ENCODE data around the gene TGM2.

The TGM2 gene

GRCh38 chr20:38165089-38165965 is at the start of gene TGM2:
Gene TGM2, minus strand, starts transcription at chr20:38165270. Its CDS starts 72 bp downstream, at chr20:38165198.
- DNase-seq: peak; percentile 33

DNA sequence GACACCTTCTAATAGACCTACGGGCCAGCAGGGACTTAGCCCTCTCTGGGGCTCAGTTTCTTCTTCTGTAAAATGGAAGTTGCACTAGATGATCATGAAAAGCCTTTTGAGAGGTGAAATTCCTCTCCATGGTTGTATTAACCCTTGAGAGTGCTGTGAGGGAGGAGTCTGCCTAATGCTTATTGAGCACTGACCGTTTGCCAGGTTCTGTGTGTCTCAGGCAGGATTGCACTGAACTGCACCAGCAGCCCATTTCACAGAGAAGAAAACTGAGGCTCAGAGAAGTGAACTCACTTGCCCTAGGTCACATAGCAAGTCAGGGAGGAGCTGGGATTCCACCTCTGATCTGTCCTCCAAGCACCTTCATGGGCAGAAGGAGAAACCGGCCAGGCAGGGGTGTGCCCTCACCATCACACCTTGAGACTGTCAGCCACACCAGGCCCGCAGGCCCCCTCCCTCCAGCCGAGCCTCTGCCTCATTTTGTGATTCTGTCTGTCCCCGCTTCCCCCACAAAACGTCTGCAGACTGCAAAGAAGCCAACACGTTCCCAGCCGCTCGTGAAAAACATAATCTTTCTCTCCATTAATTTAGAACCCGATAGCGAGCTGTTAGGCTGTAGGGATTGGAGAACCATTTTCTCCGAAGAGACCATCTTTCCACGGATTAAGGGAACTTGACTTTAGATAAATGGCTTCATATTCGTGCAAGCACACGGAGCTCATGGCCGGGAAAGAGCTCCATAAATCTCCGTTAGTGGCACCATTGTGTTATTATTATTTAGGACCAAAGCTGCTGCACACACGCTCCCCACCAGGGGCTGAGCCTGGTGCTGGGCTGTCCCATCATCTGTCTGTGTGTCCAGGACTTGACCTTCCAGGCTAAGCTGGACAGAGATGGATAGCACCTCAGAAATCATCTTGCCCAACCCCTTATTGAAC is 49.5 kb upstream of the TGM2 start:
- DNase-seq: no peak

DNA sequence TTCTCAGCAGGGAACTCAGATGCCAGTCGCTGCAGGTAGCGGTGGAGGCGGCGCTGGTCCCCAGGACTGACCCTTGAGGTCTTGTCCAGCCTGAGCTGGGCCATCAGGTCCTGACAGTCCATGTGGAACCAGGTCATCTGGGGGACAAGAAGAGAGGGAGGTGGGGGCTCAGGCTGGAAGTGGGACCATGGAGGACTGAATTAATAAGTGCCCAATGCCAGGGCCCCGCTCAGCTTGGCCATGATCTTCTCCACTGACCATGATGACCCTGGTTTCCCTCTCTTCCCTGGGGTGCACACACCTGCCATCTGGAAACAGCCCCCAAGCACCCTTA is 48.5 kb upstream of the TGM2 start:
- DNase-seq: no peak

DNA sequence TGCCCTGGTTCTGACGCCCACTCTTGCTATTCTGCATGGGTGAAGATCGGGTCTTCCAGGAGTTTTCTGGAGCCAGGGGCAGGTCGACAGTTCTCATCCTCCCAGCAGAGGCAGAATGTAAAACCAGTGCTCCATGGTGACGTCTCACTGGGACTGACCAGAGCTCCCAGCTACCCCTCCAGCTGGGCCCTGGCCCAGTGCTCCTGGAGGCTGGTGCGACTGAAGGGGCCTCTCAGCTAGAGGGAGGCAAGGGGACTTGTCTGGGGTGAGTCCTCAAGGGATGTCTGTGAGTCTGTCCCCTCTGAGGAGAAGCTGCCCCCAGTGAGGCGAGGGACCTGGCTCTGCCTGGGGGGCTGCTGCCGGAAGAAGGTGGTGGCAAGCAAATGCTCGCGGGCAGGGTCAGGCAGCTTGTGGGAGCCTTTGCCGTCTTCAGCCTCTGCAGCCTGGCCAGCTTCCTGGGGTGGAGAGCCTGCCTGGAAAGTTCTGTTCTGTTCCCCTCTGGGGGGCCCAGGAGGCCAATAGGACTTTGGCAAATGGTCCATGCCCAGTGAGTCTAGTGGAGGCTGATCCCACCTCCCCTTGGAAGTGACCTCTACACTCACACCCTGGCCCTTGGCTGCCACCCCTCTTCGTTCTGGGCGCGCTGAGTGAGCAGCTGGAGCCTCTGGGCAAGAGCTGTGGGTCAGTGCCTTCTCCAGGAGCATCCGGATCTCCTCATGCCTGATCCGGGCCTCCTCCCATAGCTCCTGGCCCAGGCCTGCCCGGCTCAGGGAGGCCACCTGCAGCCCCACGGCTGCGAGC is 47.9 kb upstream of the TGM2 start:
- DNase-seq: no peak

- DNase-seq: no peak
Observed at GRCh38 chr20:38211200-38212097, 46.4 kb upstream of the TGM2 start.

- DNase-seq: no peak
Observed at GRCh38 chr20:38210741-38211140, 45.7 kb upstream of the TGM2 start.

GRCh38 chr20:38209736-38210405 is 44.8 kb upstream of the TGM2 start:
- DNase-seq: no peak

GRCh38 chr20:38209054-38209675 is 44.1 kb upstream of the TGM2 start:
- DNase-seq: no peak

DNA sequence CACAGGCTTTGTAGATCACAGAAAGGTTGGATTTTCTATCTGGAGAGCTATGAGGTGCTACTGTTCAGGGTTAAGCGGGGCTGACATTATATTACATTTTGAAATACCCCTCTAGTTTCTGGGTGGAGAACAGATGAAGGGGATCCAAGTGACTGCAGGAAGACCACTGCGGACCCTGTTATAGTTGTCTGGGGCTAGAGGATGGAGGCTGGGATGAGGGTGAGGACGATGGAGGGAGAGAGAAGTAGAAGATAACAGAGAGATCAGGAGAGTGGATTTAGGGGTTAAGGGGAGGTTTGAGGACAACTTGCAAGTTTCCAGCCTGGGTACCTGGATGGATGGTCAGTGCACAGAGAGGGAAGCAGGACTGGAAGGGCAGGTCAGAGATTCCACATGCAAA is 43.5 kb upstream of the TGM2 start:
- DNase-seq: no peak

DNA sequence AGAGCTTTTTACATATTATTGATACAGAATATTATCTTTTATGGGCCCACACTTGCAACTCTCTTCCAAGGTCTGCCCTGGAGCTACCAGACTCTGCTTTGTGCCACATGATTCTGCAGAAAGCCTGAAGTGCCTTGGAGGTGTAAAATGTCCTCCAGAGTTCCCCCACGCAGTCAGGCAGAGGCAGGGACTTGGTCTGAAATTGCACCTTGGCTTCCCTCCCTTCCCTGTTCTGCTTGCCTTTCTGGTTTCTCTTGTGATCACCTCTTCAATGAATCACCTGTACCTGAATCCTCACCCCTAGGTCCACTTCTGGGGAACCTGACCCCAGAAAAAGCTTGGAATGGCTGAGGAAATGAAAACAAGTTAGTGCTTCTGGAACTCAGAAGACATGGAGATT is 43.0 kb upstream of the TGM2 start:
- DNase-seq: no peak

DNA sequence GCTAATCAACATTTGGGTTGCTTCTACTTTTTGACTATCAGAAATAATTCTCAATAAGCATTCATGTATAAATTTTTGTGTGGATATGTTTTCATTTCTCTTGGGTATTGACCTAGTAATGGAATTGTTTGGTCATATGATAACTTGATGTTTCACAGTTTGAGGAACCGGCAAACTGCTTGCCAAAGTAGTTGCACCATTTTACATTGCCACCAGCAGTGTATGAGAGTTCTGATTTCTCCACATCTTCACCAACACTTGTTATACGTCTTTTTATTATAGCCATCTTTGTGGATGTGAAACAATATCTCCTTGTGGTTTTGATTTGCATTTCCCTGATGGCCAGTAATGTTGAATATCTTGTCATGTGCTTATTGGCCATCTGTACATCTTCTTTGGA is 42.6 kb upstream of the TGM2 start:
- no peak for DNase-seq

DNA sequence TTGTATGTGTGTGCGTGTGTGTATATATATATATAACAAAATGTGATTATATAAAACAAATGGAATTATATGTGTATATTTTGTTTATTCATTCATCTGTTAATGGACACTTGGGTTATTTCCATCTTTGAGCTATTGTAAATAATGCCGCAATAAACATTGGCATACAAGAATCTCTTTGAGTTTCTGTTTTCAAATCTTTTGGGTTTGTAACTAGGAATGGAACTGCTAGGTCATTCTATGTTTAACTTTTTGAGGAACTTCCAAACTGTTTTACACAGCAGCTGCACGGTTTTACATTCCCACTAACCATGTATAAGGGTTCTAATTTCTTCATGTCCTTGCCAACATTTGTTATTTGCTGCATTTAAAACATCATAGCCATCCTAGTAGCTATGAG is 39.9 kb upstream of the TGM2 start:
- peak; percentile 46 for DNase-seq

GRCh38 chr20:38203981-38204357 is 38.9 kb upstream of the TGM2 start:
- DNase-seq: no peak

DNA sequence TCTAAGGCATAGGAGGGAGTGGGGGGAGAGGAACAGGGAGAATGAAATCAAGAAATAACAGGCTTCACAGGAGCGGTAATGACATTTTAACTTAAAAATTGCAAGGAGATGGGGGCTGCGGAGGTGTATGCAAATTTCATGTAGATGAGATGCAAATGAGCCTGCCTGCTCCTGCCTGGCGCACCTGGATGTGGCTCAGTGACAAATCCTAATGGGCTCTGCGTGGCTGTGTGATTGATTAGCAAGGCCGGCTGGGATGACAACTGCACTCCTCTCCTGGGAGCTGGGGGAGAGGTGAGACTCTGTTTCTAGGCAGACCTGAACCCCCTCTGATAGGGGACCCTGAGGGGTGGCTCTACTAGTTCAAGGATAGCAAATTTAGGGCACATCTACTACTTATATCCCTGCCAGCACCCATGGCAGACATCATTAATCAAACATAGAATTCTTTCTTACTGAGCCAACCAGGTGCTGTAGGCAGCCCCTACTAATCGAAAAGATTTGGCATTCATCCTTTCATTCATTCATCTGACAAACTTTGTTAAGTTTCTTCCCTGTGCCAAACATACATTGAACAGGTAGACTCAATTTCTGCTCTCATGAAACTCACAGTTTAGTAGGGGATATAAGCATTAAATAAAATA is 38.4 kb upstream of the TGM2 start:
- no peak for DNase-seq

GRCh38 chr20:38202982-38203293 is 37.9 kb upstream of the TGM2 start:
- DNase-seq: no peak

- DNase-seq: no peak
Observed at GRCh38 chr20:38202153-38202981, 37.3 kb upstream of the TGM2 start.

DNA sequence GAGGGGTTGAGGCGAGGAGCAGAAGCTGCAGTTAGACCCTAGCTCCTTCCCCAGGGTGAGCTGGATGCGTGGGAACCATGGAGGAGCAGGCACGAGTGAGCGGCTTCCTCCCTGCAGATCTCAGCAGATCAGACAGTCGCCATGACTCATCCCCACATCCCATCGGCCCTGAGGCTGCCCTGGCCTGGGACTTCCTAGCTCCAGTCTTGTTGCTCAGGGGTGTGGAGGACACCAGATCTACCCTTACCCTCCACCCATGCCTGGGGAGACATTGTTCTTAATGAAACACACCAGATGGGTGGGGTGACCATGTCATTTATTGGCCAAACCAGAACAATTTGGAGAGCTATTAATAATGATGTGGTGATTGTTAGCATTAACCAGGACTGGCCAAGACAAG is 36.3 kb upstream of the TGM2 start:
- peak; percentile 55 for DNase-seq

GRCh38 chr20:38200646-38201045 is 35.6 kb upstream of the TGM2 start:
- DNase-seq: no peak

DNA sequence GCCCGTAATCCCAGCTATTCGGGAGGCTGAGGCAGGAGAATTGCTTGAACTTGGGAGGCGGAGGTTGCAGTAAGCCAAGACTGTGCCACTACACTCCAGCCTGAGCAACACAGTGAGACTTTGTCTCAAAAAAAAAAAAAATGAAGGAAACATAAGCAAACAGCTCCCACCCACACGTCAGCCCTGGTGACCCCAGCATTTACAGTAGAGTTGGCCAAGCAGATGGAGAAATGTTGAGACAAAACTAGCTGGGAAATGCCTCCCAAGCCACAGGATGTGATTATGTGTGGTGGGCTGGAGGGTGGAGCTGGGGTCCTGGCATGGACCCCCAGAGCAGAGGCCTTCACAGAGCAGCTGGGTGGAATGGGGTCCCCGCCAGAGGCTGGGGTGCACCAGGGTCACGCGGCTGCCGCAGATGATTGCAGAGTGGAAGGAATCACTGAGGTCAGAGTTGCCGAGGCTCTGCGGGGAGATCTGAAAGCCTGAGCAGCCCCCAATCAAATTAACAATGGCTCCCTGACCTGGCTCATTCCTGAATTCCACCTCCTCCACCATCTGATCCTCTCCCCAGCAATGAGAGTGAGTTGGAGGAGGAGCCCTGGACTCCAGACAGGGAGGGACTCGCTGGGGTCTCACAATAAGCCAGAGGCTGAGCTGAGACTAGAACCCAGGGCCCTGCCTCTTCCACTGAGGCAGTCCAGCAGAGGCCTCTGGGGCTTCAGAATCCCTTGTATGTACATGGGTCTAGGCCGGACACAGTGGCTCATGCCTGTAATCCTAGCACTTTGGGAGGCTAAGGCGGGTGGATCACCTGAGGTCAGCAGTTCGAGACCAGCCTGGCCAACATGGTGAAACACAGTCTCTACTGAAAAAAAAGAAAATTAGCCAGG is 34.7 kb upstream of the TGM2 start:
- DNase-seq: no peak

Measured in MV-4-11 (cell line).